Spleen (tissue), 11 donors: ENCODE measurements around the gene NEDD9. TPM values are rescaled to one million over a fixed set of nuclear protein-coding genes. Genes with fewer than 3 reads are reported as not detected.

Experiments used
- DNase-seq: peaks from one replicate; pipeline ENCODE4 v3.0.0-alpha.2; 2020
- H3K27ac ChIP-seq, 8 donors: fragments of 200-600 bp; sonication (generic) in 7 of 8; 1 replicate in 4 of 8; 2 replicates in 4 of 8; pipeline versions ENCODE4 v1.5.0 to v1.8.0; 2016 to 2021; ENCODE audit warnings: inconsistent platforms in 4 of 8, mild to moderate bottlenecking in 4 of 8, moderate library complexity in 1 of 8
- H3K27me3 ChIP-seq, 7 donors: fragments of 200-600 bp; sonication (generic) in 6 of 7; replicated peaks in 1 of 7; 1 replicate in 4 of 7; 2 replicates in 3 of 7; pipeline versions ENCODE4 v1.5.0 to v1.8.0; 2016 to 2021; ENCODE audit warnings: inconsistent platforms in 3 of 7, mild to moderate bottlenecking in 1 of 7
- H3K36me3 ChIP-seq, 6 donors: fragments of 200-600 bp; sonication (generic) in 5 of 6; 1 replicate in 4 of 6; 2 replicates in 2 of 6; pipeline versions ENCODE4 v1.5.0 to v1.8.0; 2016 to 2021; ENCODE audit warnings: inconsistent platforms in 2 of 6
- H3K4me1 ChIP-seq, 6 donors: fragments of 200-600 bp; sonication (generic) in 5 of 6; 1 replicate in 3 of 6; 2 replicates in 3 of 6; pipeline versions ENCODE4 v1.5.0 to v1.8.0; 2016 to 2021; ENCODE audit warnings: inconsistent platforms in 3 of 6
- H3K4me3 ChIP-seq, 8 donors: fragments of 200-600 bp; sonication (generic) in 7 of 8; 1 replicate in 4 of 8; 2 replicates in 4 of 8; pipeline versions ENCODE4 v1.5.0 to v1.8.0; 2016 to 2021; ENCODE audit warnings: inconsistent platforms in 4 of 8, mild to moderate bottlenecking in 4 of 8, moderate library complexity in 2 of 8
- H3K9me3 ChIP-seq, 8 donors: fragments of 200-600 bp; sonication (generic) in 7 of 8; 1 replicate in 4 of 8; 2 replicates in 4 of 8; pipeline versions ENCODE4 v1.5.0 to v1.8.0; 2016 to 2021; ENCODE audit warnings: inconsistent platforms in 4 of 8
- POLR2A ChIP-seq, 3 donors: fragments of 450-650 bp; IDR thresholded peaks; one replicate each; pipeline ENCODE4 v1.5.1; 2017; ENCODE audit warnings: antibody characterized with exemption in 3 of 3, mild to moderate bottlenecking in 1 of 3
- POLR2AphosphoS5 ChIP-seq, 3 donors: sonication (generic); formaldehyde crosslinking; IDR thresholded peaks; one replicate each; pipeline ENCODE4 v1.5.1; 2017; ENCODE audit warnings: antibody characterized with exemption in 3 of 3
- WGBS, 5 donors: extraction: QIAGEN DNeasy Blood & Tissue Kit in 3 of 5; methylation state at CpG; one replicate each; pipeline versions ENCODE4 v1.1.5 to v1.1.7; 2013 to 2018; 5-methylcytosine and 5-hydroxymethylcytosine counted together
- intact Hi-C: fragments of 100-400 bp; cut with DNase I; formaldehyde crosslinking; loops from one replicate; pipeline ENCODE4 v1.15.0; 2023; ENCODE audit warnings: low total_unique reads
- polyA plus RNA-seq, 3 donors: library from polyadenylated mRNA; stranded (reverse); fragments of 200-250 nt; gene quantifications; one replicate each; pipeline ENCODE4 v1.2.1, GENCODE V29; 2013
- total RNA-seq, 7 donors: library from RNA; depleted of rRNA in 3 of 7; stranded (reverse); fragments of >200 nt in 3 of 7; fragmentation: NEBNext Ultra II Directional in 4 of 7; extraction: Animal tissue kit (Norgen Biotek cat#: 25700) in 4 of 7; gene quantifications; one replicate each; pipeline versions ENCODE4 v1.1.0 to v1.2.1, GENCODE V29; 2016 to 2021
- TF ChIP-seq, protein P1 (sequence below), 11 experiments: fragments of 200-600 bp in 7 of 11; fragments of 450-650 bp in 4 of 11; sonication (generic) in 4 of 11; IDR thresholded peaks in 8 of 11; conservative IDR thresholded peaks in 3 of 11; 1 replicate in 7 of 11; 2 replicates in 4 of 11; pipeline versions ENCODE4 v1.4.0 to v1.8.0; 2016 to 2021; ENCODE audit warnings: antibody characterized with exemption in 11 of 11, inconsistent platforms in 4 of 11, mild to moderate bottlenecking in 1 of 11
- donor health status: healthy with polysubstance abuse.
- donor health status: DM: no; HTN: no; CAD: no; lungs with moderate emphysema.
- donor health status: DM: no; HTN: no; CAD: no.
- donor health status: Bipolar disorder and iron deficiency.
- donor health status: healthy.
- donor health status: DM: no; HTN: no; CAD: no.
- donor health status: DM: yes; HTN: yes; CAD: no.

The NEDD9 gene
- total and polyA plus RNA-seq, 10 donors = 16.1 to 208 (median 115) TPM

DNA sequence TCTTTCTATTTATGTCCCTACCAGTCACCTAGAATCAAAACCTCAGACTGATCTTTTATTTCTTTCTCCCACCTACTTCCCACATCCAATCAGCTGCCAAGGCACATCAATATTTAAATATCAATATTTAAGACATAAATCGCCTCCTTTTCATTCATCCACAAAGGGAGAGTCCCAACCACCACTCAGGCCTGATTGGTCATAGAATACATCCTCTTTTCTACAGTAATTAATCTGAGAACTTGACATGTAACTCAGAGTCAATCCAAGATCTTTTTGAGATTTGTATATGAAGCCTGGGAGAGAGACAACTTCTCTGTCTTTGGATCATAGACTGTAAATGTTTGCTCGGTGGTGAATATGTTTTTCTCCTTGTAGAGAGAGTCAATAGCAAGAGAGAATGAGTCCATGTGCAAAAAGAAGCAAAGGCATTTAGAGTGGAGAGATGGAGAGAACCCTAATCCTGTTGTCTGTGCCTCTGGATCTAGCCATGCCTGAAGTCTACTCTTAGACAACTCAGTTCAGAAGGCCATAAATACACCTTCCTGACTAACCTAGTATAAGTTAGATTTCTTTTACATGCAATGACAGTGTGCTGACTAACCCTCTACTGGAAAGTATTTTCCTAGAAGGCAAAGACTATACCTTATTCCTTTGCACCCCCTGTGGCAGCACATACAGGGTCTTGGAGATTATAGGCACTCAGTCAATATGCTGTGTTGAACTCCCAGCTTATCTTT is 12.1 kb upstream of the NEDD9 start:
- intact Hi-C loops = no loop called here
- peaks cover 0 to 68% (median 7%) of the 10 kb centered on the region in 6 donors for H3K36me3 ChIP-seq
- H3K9me3 ChIP-seq = peaks cover 0 to 5% (median 0%) of the 10 kb centered on the region in 8 donors
- H3K4me3 ChIP-seq = no peak overlapping the region
- WGBS, 5 donors = 36 to 68% (median 56%) methylated on average over 2 of the region's 2 CpGs
- H3K27ac ChIP-seq = no peak overlapping the region
- H3K27me3 ChIP-seq = no peaks in the 10 kb centered on the region
- TF ChIP-seq, protein P1, sequence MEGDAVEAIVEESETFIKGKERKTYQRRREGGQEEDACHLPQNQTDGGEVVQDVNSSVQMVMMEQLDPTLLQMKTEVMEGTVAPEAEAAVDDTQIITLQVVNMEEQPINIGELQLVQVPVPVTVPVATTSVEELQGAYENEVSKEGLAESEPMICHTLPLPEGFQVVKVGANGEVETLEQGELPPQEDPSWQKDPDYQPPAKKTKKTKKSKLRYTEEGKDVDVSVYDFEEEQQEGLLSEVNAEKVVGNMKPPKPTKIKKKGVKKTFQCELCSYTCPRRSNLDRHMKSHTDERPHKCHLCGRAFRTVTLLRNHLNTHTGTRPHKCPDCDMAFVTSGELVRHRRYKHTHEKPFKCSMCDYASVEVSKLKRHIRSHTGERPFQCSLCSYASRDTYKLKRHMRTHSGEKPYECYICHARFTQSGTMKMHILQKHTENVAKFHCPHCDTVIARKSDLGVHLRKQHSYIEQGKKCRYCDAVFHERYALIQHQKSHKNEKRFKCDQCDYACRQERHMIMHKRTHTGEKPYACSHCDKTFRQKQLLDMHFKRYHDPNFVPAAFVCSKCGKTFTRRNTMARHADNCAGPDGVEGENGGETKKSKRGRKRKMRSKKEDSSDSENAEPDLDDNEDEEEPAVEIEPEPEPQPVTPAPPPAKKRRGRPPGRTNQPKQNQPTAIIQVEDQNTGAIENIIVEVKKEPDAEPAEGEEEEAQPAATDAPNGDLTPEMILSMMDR (IDR thresholded peaks at IDR 0.05 in 8 of 11, conservative IDR thresholded peaks at IDR 0.05 in 3 of 11) = no peak
- TF ChIP-seq POLR2AphosphoS5 (IDR thresholded peaks at IDR 0.05) (no peak), POLR2A (IDR thresholded peaks at IDR 0.05) (no peak)
- peaks cover 0 to 8% (median 0%) of the 10 kb centered on the region in 6 donors for H3K4me1 ChIP-seq
- DNase-seq = no peak

DNA sequence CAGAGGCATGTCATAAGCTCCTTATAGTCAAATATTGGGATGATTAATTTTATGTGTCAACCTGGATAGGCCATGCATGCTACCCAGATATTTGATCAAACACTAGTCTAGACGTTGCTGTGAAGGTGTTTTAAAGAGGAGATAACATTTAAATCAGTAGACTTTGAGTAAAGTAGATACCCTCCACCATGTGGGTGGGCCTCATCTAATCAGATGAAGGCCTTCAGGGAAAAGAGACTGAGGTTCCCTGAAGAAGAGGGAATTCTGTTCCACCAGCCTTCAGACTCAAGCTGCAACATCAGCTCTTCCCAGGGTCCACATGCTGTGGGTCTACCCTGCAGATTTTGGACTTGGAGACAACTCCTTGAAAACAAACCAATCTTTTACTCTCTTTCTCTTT is 11.4 kb upstream of the NEDD9 start:
- H3K4me1 ChIP-seq = peaks cover 0 to 8% (median 0%) of the 10 kb centered on the region in 6 donors
- no peak overlapping the region for H3K4me3 ChIP-seq
- intact Hi-C loops = no loop called here
- no peak for TF ChIP-seq POLR2A (IDR thresholded peaks at IDR 0.05)
- TF ChIP-seq, protein P1 (IDR thresholded peaks at IDR 0.05 in 8 of 11, conservative IDR thresholded peaks at IDR 0.05 in 3 of 11) = no peak
- TF ChIP-seq POLR2AphosphoS5 (IDR thresholded peaks at IDR 0.05) = no peak
- no peak overlapping the region for H3K27ac ChIP-seq
- no peak for DNase-seq
- no peaks in the 10 kb centered on the region for H3K9me3 ChIP-seq
- H3K27me3 ChIP-seq = peaks cover 0 to 6% (median 0%) of the 10 kb centered on the region in 7 donors
- peaks cover 0 to 61% (median 4%) of the 10 kb centered on the region in 6 donors for H3K36me3 ChIP-seq
- 87 to 94% (median 88%) methylated on average over 1 of the region's 1 CpG for WGBS, 5 donors

DNA sequence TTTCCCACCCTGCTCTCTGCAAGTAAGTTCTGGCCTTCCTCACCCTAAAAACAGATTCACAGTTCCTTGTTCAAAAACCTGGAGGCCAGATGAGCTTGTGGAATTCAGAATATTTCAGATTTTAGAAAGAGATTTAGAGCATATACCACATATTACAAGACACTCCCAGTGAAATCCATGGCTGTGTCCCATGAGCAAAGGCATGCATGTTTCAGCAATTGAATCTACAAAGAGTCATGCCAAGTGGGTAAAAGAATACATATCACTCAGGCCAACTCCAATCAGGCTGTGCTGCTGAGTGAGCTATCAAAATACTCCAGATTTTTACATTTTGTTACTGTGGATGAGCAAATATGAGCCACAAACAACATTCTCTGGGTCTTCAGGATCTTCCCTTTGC is 10.2 kb upstream of the NEDD9 start:
- intact Hi-C loops = no loop called here
- TF ChIP-seq POLR2A (IDR thresholded peaks at IDR 0.05) = no peak
- TF ChIP-seq, protein P1 (IDR thresholded peaks at IDR 0.05 in 8 of 11, conservative IDR thresholded peaks at IDR 0.05 in 3 of 11) = no peak
- TF ChIP-seq POLR2AphosphoS5 (IDR thresholded peaks at IDR 0.05) = no peak
- no peak for DNase-seq

DNA sequence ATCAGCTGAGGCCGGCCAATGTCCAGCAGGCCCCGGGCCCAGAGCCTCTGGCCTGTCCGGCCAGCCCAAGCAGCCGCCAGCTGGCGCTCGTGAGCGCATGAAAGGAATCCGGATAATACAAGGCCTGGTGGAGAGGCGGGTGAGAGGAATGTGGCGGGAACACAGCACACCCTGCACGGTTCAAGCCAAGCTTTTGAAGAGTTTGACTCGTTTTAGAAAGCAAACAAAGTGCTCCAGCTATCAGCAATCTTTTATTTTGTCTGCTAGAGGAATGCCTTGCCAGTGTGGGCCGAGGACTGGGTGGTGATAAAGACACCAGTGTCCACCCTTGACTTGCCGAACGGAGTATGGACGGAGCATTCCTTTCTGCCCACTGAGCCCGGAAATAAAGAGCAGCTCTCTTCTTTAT is 9.3 kb upstream of the NEDD9 start:
- peak; percentile 75 for DNase-seq
- Histone ChIP-seq H3K4me3 (no peak overlapping the region), H3K4me1 (peaks cover under 1 to 15% (median 5%) of the 10 kb centered on the region in 6 donors), H3K9me3 (no peaks in the 10 kb centered on the region), H3K27me3 (peaks cover 0 to 6% (median 0%) of the 10 kb centered on the region in 7 donors), H3K27ac (no peak overlapping the region), H3K36me3 (peaks cover 0 to 50% (median 4%) of the 10 kb centered on the region in 6 donors)
- TF ChIP-seq POLR2A (IDR thresholded peaks at IDR 0.05) (no peak), POLR2AphosphoS5 (IDR thresholded peaks at IDR 0.05) (peak in 1 of 3 donors; percentile 64)
- TF ChIP-seq, protein P1 (IDR thresholded peaks at IDR 0.05 in 8 of 11, conservative IDR thresholded peaks at IDR 0.05 in 3 of 11) = peak in 7 of 11 experiments; percentile 13 to 53 (median 35)
- WGBS, 5 donors = 71 to 91% (median 84%) methylated on average over 17 of the region's 17 CpGs
- intact Hi-C loops = no loop called here

More for the DNA sequence above, 10.2 kb upstream of the NEDD9 start:
- peaks cover 0 to 6% (median 0%) of the 10 kb centered on the region in 7 donors for H3K27me3 ChIP-seq
- H3K4me1 ChIP-seq = peaks cover 0 to 8% (median 0%) of the 10 kb centered on the region in 6 donors
- H3K27ac ChIP-seq = no peak overlapping the region
- H3K36me3 ChIP-seq = peaks cover 0 to 59% (median 4%) of the 10 kb centered on the region in 6 donors
- no peaks in the 10 kb centered on the region for H3K9me3 ChIP-seq
- no peak overlapping the region for H3K4me3 ChIP-seq
